ENCODE results near the gene SGIP1. TPM values are rescaled to one million over a fixed set of nuclear protein-coding genes. Genes with fewer than 3 reads are reported as not detected.

SGIP1 gene
- total and polyA plus RNA-seq, 2 donors (not counting 3 experiments of a cell fraction or from before 2014, with no cell fraction given), result 30.9 to 68.9 TPM

DNA sequence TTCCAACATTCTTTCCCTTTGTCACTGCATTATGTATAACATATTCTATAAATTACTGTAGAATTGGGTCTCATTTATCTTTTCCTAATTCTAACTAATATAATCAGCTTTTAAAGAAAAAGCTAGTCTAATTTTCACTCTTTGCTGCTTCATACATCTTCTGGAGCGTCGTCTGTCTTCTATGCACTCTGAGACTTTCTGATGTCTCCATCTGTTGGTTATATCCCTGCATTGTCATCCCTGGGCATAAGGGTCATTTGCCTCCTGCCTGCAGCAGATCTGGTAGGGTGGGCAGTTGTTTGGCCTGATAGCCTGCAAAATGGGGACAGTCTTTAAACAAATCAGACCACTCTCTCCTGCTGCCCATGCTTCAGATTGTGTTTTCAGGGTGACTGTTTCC lies 177.5 kb downstream of the SGIP1 start:
- intact Hi-C loops (cut with micrococcal nuclease), result no loop called here
- BruUV-seq (replicated peaks), result no TSS peak
- no peak for DNase-seq (ENCODE audit: low read depth, low spot score)

More for the DNA sequence above, 177.5 kb downstream of the SGIP1 start:
- ChIA-PET CTCF (interaction anchor here (0.6 to 2.1 kb wide), 12 partner anchors 10 to 265 kb away, joined by 3 to 9 read pairs (median 4); no protein-coding TSS in a partner anchor), POLR2A (no interaction called here)
- Histone ChIP-seq H2AFZ (ENCODE audit: low read depth, low read length) (no peak overlapping the region), H3K27ac (ENCODE audit: insufficient read depth, low read depth, low read length) (no peak overlapping the region), H3K36me3 (ENCODE audit: control insufficient read depth in 2 of 2, extremely low read depth in 1 of 2, insufficient read depth in 2 of 2, low read length in 2 of 2) (no peaks in the 10 kb centered on the region), H3K9me3 (replicated peaks; ENCODE audit: control insufficient read depth, insufficient read depth, low read length) (no peaks in the 10 kb centered on the region), H3K4me3 (replicated peaks in 1 of 3; ENCODE audit: insufficient read depth in 1 of 3, low read depth in 1 of 3, low read length in 3 of 3) (no peak overlapping the region), H3K27me3 (ENCODE audit: control insufficient read depth in 2 of 2, insufficient read depth in 2 of 2, low read length in 2 of 2) (no peaks in the 10 kb centered on the region), H4K20me1 (replicated peaks; ENCODE audit: control insufficient read depth, extremely low read depth, insufficient read depth, low read length) (no peaks in the 10 kb centered on the region), H3K79me2 (ENCODE audit: control insufficient read depth, insufficient read depth, low read length) (no peaks in the 10 kb centered on the region), H3K9me1 (replicated peaks; ENCODE audit: control insufficient read depth, extremely low read depth, insufficient read depth, low read length) (no peaks in the 10 kb centered on the region), H3K4me1 (ENCODE audit: control insufficient read depth, extremely low read depth, insufficient read depth, low read length) (no peaks in the 10 kb centered on the region), H3K9ac (replicated peaks; ENCODE audit: extremely low read depth, insufficient read depth, low read length) (no peak overlapping the region), H3K4me2 (ENCODE audit: insufficient read depth, low read length) (no peak overlapping the region)
- TF ChIP-seq JUN (IDR thresholded peaks at IDR 0.05; ENCODE audit: borderline replicate concordance, insufficient read depth, insufficient read length, low read depth), result no peak
- TF ChIP-seq, protein P1, sequence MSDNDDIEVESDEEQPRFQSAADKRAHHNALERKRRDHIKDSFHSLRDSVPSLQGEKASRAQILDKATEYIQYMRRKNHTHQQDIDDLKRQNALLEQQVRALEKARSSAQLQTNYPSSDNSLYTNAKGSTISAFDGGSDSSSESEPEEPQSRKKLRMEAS (IDR thresholded peaks at IDR 0.05; ENCODE audit: insufficient read depth, insufficient read length), result no peak
- no peak for TF ChIP-seq MYC (IDR thresholded peaks at IDR 0.05; ENCODE audit: low read depth, low read length)
- TF ChIP-seq, protein P2, sequence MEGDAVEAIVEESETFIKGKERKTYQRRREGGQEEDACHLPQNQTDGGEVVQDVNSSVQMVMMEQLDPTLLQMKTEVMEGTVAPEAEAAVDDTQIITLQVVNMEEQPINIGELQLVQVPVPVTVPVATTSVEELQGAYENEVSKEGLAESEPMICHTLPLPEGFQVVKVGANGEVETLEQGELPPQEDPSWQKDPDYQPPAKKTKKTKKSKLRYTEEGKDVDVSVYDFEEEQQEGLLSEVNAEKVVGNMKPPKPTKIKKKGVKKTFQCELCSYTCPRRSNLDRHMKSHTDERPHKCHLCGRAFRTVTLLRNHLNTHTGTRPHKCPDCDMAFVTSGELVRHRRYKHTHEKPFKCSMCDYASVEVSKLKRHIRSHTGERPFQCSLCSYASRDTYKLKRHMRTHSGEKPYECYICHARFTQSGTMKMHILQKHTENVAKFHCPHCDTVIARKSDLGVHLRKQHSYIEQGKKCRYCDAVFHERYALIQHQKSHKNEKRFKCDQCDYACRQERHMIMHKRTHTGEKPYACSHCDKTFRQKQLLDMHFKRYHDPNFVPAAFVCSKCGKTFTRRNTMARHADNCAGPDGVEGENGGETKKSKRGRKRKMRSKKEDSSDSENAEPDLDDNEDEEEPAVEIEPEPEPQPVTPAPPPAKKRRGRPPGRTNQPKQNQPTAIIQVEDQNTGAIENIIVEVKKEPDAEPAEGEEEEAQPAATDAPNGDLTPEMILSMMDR (IDR thresholded peaks at IDR 0.05; ENCODE audit: extremely low read depth in 1 of 2, insufficient read depth in 1 of 2, low read depth in 1 of 2, low read length in 2 of 2), result no peak
- TF ChIP-seq POLR2A (IDR thresholded peaks at IDR 0.05; ENCODE audit: low read depth, low read length), result no peak
- TF ChIP-seq GATA2 (IDR thresholded peaks at IDR 0.05; ENCODE audit: insufficient read depth, insufficient read length, low read depth, low read length), result no peak
- no peak for TF ChIP-seq POLR2AphosphoS5 (IDR thresholded peaks at IDR 0.05; ENCODE audit: insufficient read depth, low read depth, low read length)
- no peak for TF ChIP-seq EZH2 (IDR thresholded peaks at IDR 0.05; ENCODE audit: borderline replicate concordance, low read depth, low read length, severe bottlenecking)
- no peak for TF ChIP-seq FOS (IDR thresholded peaks at IDR 0.05; ENCODE audit: borderline replicate concordance, insufficient read depth, low read length)
- FAIRE-seq, result no peak
- dilution Hi-C loops (cut with MboI; ENCODE audit: extremely low pct_ligation_motif_present, low sequenced_read_pairs), result no loop called here
